Left hindlimb (tissue), 1 donor: Measurements from ENCODE around the gene EIF3D.

Experiments
- DNase-seq: peaks from one replicate; pipeline ENCODE4 v3.0.0-alpha.2; 2018

EIF3D gene

GRCh38 chr22:36464715-36465231 lies 64.2 kb downstream of the EIF3D start:
- no peak for DNase-seq

GRCh38 chr22:36463783-36464184 lies 65.2 kb downstream of the EIF3D start:
- DNase-seq, result peak; percentile 53

- DNase-seq, result no peak
These were observed 67.0 kb downstream of the EIF3D start for GRCh38 chr22:36461665-36462649.
